Astrocyte (in vitro differentiated cells and primary cell): ENCODE measurements around the gene DHRS9. TPM values are rescaled to one million over a fixed set of nuclear protein-coding genes. Genes with fewer than 3 reads are reported as not detected.

ENCODE experiments used
- DNase-seq: peaks from one replicate; pipeline ENCODE4 v3.0.0-alpha.2; 2010; ENCODE audit warnings: low read depth
- FAIRE-seq: peaks from 2 replicates; lab custom pipeline; 2011; peaks lifted over from hg19 to GRCh38; lab: Jason Lieb, UNC
- H2AFZ ChIP-seq: 2 replicates; pipeline ENCODE4 v1.6.0; 2012; ENCODE audit warnings: low read depth, low read length, inconsistent platforms
- H3K27ac ChIP-seq: 2 replicates; pipeline ENCODE4 v1.5.1; 2011; ENCODE audit warnings: low read depth, low read length, inconsistent platforms
- H3K27me3 ChIP-seq: 2 replicates; pipeline ENCODE4 v1.6.0; 2011; ENCODE audit warnings: low read length, inconsistent platforms; ENCODE audit not compliant: insufficient read depth
- H3K36me3 ChIP-seq: 2 replicates; pipeline ENCODE4 v1.5.1; 2011; ENCODE audit warnings: low read length, inconsistent platforms; ENCODE audit not compliant: insufficient read depth
- H3K4me1 ChIP-seq: 2 replicates; pipeline ENCODE4 v1.5.1; 2011; ENCODE audit warnings: low read length, inconsistent platforms; ENCODE audit not compliant: insufficient read depth
- H3K4me2 ChIP-seq: 2 replicates; pipeline ENCODE4 v1.6.0; 2012; ENCODE audit warnings: low read length, inconsistent platforms
- H3K4me3 ChIP-seq: 2 replicates; pipeline ENCODE4 v1.5.1; 2011; ENCODE audit warnings: low read depth, mild to moderate bottlenecking, low read length, inconsistent platforms; ENCODE audit not compliant: insufficient read depth
- H3K79me2 ChIP-seq: 2 replicates; pipeline ENCODE4 v1.6.0; 2012; ENCODE audit warnings: mild to moderate bottlenecking, low read length, inconsistent platforms; ENCODE audit not compliant: insufficient read depth
- H3K9ac ChIP-seq: 2 replicates; pipeline ENCODE4 v1.6.0; 2012; ENCODE audit warnings: mild to moderate bottlenecking, low read length, inconsistent platforms
- H3K9me3 ChIP-seq: 2 replicates; pipeline ENCODE4 v1.5.1; 2012; ENCODE audit warnings: low read depth, mild to moderate bottlenecking, low read length, inconsistent platforms; ENCODE audit not compliant: insufficient read depth
- H4K20me1 ChIP-seq: 2 replicates; pipeline ENCODE4 v1.6.0; 2012; ENCODE audit warnings: low read length, inconsistent platforms; ENCODE audit not compliant: insufficient read depth
- H3K27ac Mint-ChIP-seq: one replicate; pipeline ENCODE4 v1.8.0; 2021; ENCODE audit warnings: mild to moderate bottlenecking, mixed read lengths; ENCODE audit not compliant: unreplicated experiment
- H3K27me3 Mint-ChIP-seq: one replicate; pipeline ENCODE4 v1.8.0; 2021; ENCODE audit warnings: low read depth, mixed read lengths; ENCODE audit not compliant: unreplicated experiment
- H3K36me3 Mint-ChIP-seq: one replicate; pipeline ENCODE4 v1.8.0; 2021; ENCODE audit warnings: low read depth, mixed read lengths; ENCODE audit not compliant: unreplicated experiment
- H3K4me1 Mint-ChIP-seq: one replicate; pipeline ENCODE4 v1.8.0; 2021; ENCODE audit warnings: low read depth, mixed read lengths; ENCODE audit not compliant: unreplicated experiment
- H3K4me3 Mint-ChIP-seq: one replicate; pipeline ENCODE4 v1.8.0; 2021; ENCODE audit warnings: mild to moderate bottlenecking, moderate library complexity, mixed read lengths; ENCODE audit not compliant: unreplicated experiment
- H3K9me3 Mint-ChIP-seq: one replicate; pipeline ENCODE4 v1.8.0; 2021; ENCODE audit warnings: mild to moderate bottlenecking, mixed read lengths; ENCODE audit not compliant: unreplicated experiment
- EZH2 ChIP-seq: IDR thresholded peaks from 2 replicates; pipeline ENCODE4 v1.6.1; 2012; ENCODE audit warnings: mild to moderate bottlenecking, low read length, inconsistent platforms; ENCODE audit not compliant: insufficient read depth
- total RNA-seq: library from RNA; stranded (reverse); gene quantifications from 2 replicates; pipeline ENCODE4 v1.2.1, GENCODE V29; 2021
- TF ChIP-seq, protein P1 (sequence below): IDR thresholded peaks from 2 replicates; pipeline ENCODE4 v1.5.1; 2011; ENCODE audit warnings: low read depth, mild to moderate bottlenecking, inconsistent platforms, low read length, moderate library complexity; ENCODE audit not compliant: insufficient read depth

The DHRS9 gene
- total RNA-seq, 1 donor from 2014 or later: not detected

DNA sequence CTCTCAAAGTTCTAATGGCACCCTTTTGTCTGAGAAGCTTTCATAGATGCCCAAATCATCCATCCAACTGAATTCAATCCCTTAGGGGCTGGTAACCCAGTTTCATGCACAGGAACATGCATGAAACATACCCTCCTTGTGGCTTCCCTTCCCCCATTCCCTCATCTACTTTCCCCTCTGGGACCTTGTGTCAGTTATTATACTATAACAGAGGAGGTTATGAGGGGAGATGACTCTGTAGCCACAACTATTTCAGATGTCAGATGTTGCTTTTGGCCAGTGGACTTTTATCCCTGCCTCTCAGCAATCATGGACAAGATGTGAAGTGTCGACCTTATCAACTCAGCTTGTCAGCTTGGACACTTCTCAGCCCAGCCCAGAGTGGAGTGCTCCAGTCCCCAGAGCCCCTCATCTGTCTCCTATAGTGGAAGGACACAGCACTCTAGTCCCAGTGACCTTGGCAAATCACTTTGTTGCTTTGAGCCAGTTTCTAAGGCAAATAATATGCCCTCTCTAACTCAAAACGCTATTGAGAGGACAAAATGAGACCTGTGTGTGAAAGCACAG lies 8.4 kb downstream of the DHRS9 start:
- Histone ChIP-seq H3K4me3 (no peak overlapping the region), H3K9me3 (no peaks in the 10 kb centered on the region), H3K36me3 (no peaks in the 10 kb centered on the region), H4K20me1 (no peaks in the 10 kb centered on the region), H3K4me1 (peaks cover 3% of the 10 kb centered on the region), H3K4me2 (no peak overlapping the region), H3K27ac (no peak overlapping the region), H3K9ac (no peak overlapping the region), H2AFZ (no peak overlapping the region), H3K79me2 (no peaks in the 10 kb centered on the region), H3K27me3 (no peaks in the 10 kb centered on the region)
- TF ChIP-seq, protein P1, sequence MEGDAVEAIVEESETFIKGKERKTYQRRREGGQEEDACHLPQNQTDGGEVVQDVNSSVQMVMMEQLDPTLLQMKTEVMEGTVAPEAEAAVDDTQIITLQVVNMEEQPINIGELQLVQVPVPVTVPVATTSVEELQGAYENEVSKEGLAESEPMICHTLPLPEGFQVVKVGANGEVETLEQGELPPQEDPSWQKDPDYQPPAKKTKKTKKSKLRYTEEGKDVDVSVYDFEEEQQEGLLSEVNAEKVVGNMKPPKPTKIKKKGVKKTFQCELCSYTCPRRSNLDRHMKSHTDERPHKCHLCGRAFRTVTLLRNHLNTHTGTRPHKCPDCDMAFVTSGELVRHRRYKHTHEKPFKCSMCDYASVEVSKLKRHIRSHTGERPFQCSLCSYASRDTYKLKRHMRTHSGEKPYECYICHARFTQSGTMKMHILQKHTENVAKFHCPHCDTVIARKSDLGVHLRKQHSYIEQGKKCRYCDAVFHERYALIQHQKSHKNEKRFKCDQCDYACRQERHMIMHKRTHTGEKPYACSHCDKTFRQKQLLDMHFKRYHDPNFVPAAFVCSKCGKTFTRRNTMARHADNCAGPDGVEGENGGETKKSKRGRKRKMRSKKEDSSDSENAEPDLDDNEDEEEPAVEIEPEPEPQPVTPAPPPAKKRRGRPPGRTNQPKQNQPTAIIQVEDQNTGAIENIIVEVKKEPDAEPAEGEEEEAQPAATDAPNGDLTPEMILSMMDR: no peak
- no peak for TF ChIP-seq EZH2
- H3K9me3 Mint-ChIP-seq: no peaks in the 10 kb centered on the region
- H3K4me1 Mint-ChIP-seq: peaks cover 4% of the 10 kb centered on the region
- DNase-seq (no peak), FAIRE-seq (no peak)
- H3K27me3 Mint-ChIP-seq: no peaks in the 10 kb centered on the region
- no peak overlapping the region for H3K27ac Mint-ChIP-seq
- H3K36me3 Mint-ChIP-seq: no peaks in the 10 kb centered on the region
- H3K4me3 Mint-ChIP-seq: no peak overlapping the region

DNA sequence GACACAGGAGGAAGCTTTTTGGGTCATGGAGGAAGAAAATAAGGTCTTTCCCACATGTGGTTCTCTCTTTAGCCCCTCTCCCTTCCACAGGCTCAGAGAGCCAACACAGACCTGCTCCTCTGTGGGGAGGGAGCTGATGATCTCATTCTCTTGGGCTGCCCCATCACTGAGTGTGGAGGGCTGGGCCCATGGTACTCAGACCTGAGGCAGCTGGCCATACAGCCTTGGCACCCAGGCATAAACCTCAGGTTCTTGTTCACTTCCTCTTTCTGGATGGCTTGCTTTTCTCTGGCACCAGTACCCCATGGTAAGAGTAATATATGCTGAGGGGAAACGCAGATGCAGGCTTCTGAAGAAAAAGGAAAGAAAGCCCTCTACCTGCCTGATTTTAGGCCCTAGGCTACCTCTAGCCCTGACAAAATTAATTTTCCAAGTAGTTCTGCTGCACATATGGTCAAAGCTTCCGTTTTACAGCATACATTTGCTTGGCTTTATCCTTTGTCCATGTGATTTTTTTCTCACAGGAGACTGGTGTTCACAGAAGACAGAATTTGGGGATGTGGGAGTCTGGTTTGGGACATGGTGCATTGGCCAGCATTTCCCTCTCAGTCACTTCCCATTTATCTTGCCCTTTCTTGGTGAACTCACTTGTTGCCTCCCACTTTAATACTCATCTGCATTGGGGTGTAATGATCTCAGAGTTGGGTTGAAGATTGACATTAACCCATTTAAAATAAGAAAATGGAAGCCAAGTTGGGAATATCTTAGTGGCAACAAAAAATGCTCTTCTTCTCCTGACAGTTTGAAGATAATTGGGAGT lies 11.1 kb downstream of the DHRS9 start:
- Mint-ChIP-seq H3K9me3 (no peaks in the 10 kb centered on the region), H3K4me1 (no peaks in the 10 kb centered on the region), H3K4me3 (no peak overlapping the region), H3K27ac (no peak overlapping the region), H3K27me3 (no peaks in the 10 kb centered on the region), H3K36me3 (no peaks in the 10 kb centered on the region)
- Histone ChIP-seq H3K9ac (no peak overlapping the region), H3K4me1 (peaks cover 3% of the 10 kb centered on the region), H3K27me3 (no peaks in the 10 kb centered on the region), H3K4me3 (no peak overlapping the region), H3K79me2 (no peaks in the 10 kb centered on the region), H4K20me1 (no peaks in the 10 kb centered on the region), H3K4me2 (no peak overlapping the region), H2AFZ (no peak overlapping the region), H3K9me3 (no peaks in the 10 kb centered on the region), H3K27ac (no peak overlapping the region), H3K36me3 (no peaks in the 10 kb centered on the region)
- FAIRE-seq (no peak), DNase-seq (peak; percentile 38)
- TF ChIP-seq, protein P1: no peak
- no peak for TF ChIP-seq EZH2

DNA sequence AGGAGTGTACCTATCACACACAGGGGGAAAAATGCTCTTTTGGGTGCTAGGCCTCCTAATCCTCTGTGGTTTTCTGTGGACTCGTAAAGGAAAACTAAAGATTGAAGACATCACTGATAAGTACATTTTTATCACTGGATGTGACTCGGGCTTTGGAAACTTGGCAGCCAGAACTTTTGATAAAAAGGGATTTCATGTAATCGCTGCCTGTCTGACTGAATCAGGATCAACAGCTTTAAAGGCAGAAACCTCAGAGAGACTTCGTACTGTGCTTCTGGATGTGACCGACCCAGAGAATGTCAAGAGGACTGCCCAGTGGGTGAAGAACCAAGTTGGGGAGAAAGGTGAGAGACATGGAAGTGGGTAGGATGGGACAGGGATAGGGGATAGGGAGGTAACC lies 12.2 kb downstream of the DHRS9 start:
- peak; percentile 42 for DNase-seq
- Histone ChIP-seq H4K20me1 (no peaks in the 10 kb centered on the region), H3K36me3 (no peaks in the 10 kb centered on the region), H3K4me3 (no peak overlapping the region), H3K9ac (no peak overlapping the region), H3K27me3 (no peaks in the 10 kb centered on the region), H3K27ac (no peak overlapping the region), H3K9me3 (no peaks in the 10 kb centered on the region), H3K4me1 (peaks cover 3% of the 10 kb centered on the region), H2AFZ (no peak overlapping the region), H3K79me2 (no peaks in the 10 kb centered on the region), H3K4me2 (no peak overlapping the region)
- no peak for TF ChIP-seq EZH2
- TF ChIP-seq, protein P1: no peak
- H3K36me3 Mint-ChIP-seq: no peaks in the 10 kb centered on the region
- no peak for FAIRE-seq
- no peaks in the 10 kb centered on the region for H3K27me3 Mint-ChIP-seq
- no peak overlapping the region for H3K27ac Mint-ChIP-seq
- H3K9me3 Mint-ChIP-seq: no peaks in the 10 kb centered on the region
- no peak overlapping the region for H3K4me3 Mint-ChIP-seq
- no peaks in the 10 kb centered on the region for H3K4me1 Mint-ChIP-seq
